Dedifferentiated amniotic fluid mesenchymal stem cell (primary cell): Measurements from ENCODE around the gene ARHGAP15.

Source experiments
- DNase-seq: peaks from one replicate; pipeline ENCODE4 v3.0.0-alpha.2; 2016; ENCODE audit errors: extremely low spot score

ARHGAP15 gene

GRCh38 chr2:143344780-143345179, 215.6 kb downstream of the ARHGAP15 start:
- DNase-seq: no peak

- DNase-seq: no peak
Measured at GRCh38 chr2:143345887-143346787, 216.9 kb downstream of the ARHGAP15 start.

- DNase-seq: no peak
Measured at GRCh38 chr2:143347271-143347695, 218.1 kb downstream of the ARHGAP15 start.

- DNase-seq: no peak
Measured at GRCh38 chr2:143347901-143348414, 218.7 kb downstream of the ARHGAP15 start.

GRCh38 chr2:143354050-143354750, 225.0 kb downstream of the ARHGAP15 start:
- no peak for DNase-seq

GRCh38 chr2:143355870-143356269, 226.7 kb downstream of the ARHGAP15 start:
- DNase-seq: no peak

GRCh38 chr2:143356336-143356735, 227.1 kb downstream of the ARHGAP15 start:
- no peak for DNase-seq

GRCh38 chr2:143356736-143357446, 227.7 kb downstream of the ARHGAP15 start:
- no peak for DNase-seq

- no peak for DNase-seq
Measured at GRCh38 chr2:143357966-143358365, 228.7 kb downstream of the ARHGAP15 start.

GRCh38 chr2:143361346-143361745, 232.1 kb downstream of the ARHGAP15 start:
- no peak for DNase-seq

- DNase-seq: no peak
Measured at GRCh38 chr2:143371616-143372015, 242.4 kb downstream of the ARHGAP15 start.

GRCh38 chr2:143375384-143375880, 246.2 kb downstream of the ARHGAP15 start:
- DNase-seq: no peak

GRCh38 chr2:143378996-143379395, 249.8 kb downstream of the ARHGAP15 start:
- no peak for DNase-seq

GRCh38 chr2:143379955-143380354, 250.7 kb downstream of the ARHGAP15 start:
- DNase-seq: no peak

- no peak for DNase-seq
Measured at GRCh38 chr2:143382573-143382972, 253.4 kb downstream of the ARHGAP15 start.

- DNase-seq: no peak
Measured at GRCh38 chr2:143383016-143383415, 253.8 kb downstream of the ARHGAP15 start.

- DNase-seq: no peak
Measured at GRCh38 chr2:143384111-143384510, 254.9 kb downstream of the ARHGAP15 start.

GRCh38 chr2:143390171-143390570, 261.0 kb downstream of the ARHGAP15 start:
- no peak for DNase-seq

- DNase-seq: no peak
Measured at GRCh38 chr2:143392358-143392757, 263.1 kb downstream of the ARHGAP15 start.

- DNase-seq: no peak
Measured at GRCh38 chr2:143394062-143394461, 264.8 kb downstream of the ARHGAP15 start.

- DNase-seq: peak; percentile 63
Measured at GRCh38 chr2:143397884-143398614, 268.8 kb downstream of the ARHGAP15 start.
